ES-I3 (cell line): ENCODE measurements around the gene PUM2.

Source experiments
- H3K36me3 ChIP-seq: 2 replicates; pipeline ENCODE4 v1.6.1; 2013; ENCODE audit warnings: mild to moderate bottlenecking, low read length, control low read depth, moderate library complexity; ENCODE audit not compliant: insufficient read depth
- H3K4me1 ChIP-seq: 2 replicates; pipeline ENCODE4 v1.6.1; 2013; ENCODE audit warnings: mild to moderate bottlenecking, control low read depth, low read length; ENCODE audit not compliant: insufficient read depth
- H3K9ac ChIP-seq: 2 replicates; pipeline ENCODE4 v1.6.1; 2013; ENCODE audit warnings: low read depth, mild to moderate bottlenecking, low read length, moderate library complexity
- H3K9me3 ChIP-seq: 2 replicates; pipeline ENCODE4 v1.6.1; 2013; ENCODE audit warnings: mild to moderate bottlenecking, low read length, moderate library complexity; ENCODE audit not compliant: control insufficient read depth, insufficient read depth

Gene PUM2

DNA sequence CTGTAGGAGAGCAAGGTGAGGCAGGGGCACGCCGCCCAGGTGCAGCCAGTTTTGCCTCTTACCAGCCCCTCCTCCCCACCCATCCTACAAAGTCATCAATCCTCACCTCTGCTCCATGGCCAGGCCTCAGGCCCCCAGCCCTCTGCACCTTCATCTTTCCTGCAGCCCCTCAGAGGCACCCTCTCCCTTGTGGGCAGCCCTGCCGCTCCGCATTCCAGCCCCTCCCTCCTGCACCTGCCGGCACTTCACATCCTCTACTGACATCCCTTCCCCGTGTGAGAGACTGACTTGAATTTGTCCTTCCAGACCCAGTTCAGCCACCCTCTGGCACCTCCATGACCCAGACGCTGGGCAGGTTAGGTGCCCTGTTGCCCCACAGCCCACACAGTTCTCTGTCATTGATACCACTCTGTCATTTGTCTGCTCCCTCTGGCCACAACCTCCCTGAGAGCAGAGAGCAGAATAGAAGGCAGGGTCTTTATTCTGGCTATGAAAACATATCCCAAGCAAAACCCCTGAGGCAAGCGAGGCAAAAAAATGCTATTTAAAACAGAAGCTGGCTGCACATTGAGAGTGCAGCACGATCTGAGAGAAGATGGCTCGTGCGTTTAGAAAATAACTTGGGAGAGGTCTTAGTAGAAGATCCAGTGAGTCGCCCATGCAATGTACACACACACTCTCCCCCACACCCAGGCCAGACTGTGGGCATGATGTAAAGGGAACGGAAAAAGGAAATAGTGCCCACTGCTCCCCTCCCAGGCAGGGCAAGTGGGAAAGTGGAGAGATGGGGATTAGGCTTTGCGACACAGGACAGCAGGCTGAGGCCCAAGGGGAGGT, 151.6 kb downstream of the PUM2 start:
- no peaks in the 10 kb centered on the region; the same call in 1 of the 2 replicates for H3K4me1 ChIP-seq
- H3K9ac ChIP-seq = no peak overlapping the region
- H3K9me3 ChIP-seq = no peaks in the 10 kb centered on the region
- peaks cover 8% of the 10 kb centered on the region for H3K36me3 ChIP-seq
